HG03378 (cell line): ENCODE results near the gene PGM5.

ENCODE experiments used
- ATAC-seq: cut with Tn5 transposase; IDR thresholded peaks from one replicate; pipeline ENCODE4 v1.9.1; 2021; ENCODE audit warnings: mild to moderate bottlenecking, moderate library complexity; ENCODE audit not compliant: unreplicated experiment

PGM5 gene

DNA sequence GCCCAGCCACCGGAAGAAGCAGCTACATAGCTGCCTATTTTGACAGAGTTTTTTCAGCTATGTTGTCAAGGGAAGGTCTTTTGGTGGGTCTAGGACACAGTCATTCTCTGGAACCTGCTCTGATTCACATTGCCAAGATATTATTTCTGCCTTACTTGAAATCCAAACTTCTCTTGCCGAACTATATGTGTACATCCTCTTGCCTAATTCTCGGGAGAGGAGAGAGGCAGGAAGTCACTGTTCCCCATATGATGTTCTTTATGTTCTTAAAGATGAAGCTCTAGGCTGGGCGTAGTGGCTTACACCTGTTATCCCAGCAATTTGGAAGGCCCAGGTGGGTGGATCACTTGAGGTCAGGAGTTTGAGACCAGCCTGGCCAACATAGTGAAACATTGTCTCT is 175.7 kb downstream of the PGM5 start:
- no peak for ATAC-seq

DNA sequence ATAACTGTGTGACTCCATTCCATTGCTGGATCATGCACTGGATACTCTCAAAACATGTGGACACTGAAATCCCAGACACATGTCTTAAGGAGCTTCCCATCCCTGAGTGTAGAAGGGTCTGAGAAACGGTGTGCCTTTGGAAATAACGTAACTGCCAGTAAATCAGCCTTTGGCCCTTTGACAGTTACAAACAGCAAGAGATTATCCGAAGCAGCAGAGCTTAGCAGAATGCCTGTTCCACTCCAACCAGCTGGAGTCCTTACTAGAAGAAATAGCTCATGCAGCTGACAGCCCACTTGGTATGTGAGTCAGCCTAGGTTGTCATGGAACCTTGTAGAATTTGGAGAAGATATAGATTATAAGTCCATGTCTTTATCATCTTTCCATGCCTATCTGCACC is 177.3 kb downstream of the PGM5 start:
- ATAC-seq: no peak

- no peak for ATAC-seq
Observed at GRCh38 chr9:68536876-68537615, 180.6 kb downstream of the PGM5 start.

DNA sequence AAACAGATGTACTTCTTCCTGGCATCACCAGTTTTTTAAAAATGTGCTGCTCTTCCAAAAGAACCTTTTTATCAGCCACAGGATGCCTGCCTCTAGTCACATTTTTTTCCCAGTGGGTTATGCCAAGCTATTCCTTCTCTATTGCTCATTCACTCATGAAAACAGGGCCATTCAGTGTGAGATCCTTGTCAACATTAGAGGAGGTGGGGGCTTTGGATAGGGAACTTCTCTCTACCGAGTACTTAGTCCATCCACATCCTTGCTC is 181.1 kb downstream of the PGM5 start:
- no peak for ATAC-seq

- no peak for ATAC-seq
Observed at GRCh38 chr9:68538200-68538599, 181.8 kb downstream of the PGM5 start.

GRCh38 chr9:68540712-68541535 is 184.5 kb downstream of the PGM5 start, which contains the start of gene TMEM252:
Gene TMEM252, minus strand, starts transcription at chr9:68540883. Its CDS starts 69 bp downstream, at chr9:68540814.
- ATAC-seq: no peak

GRCh38 chr9:68541568-68541967 is 185.2 kb downstream of the PGM5 start:
- no peak for ATAC-seq

- ATAC-seq: peak; percentile 46
Observed at GRCh38 chr9:68545033-68545705, 188.8 kb downstream of the PGM5 start.

- peak; percentile 86 for ATAC-seq
Observed at GRCh38 chr9:68546596-68547390, 190.4 kb downstream of the PGM5 start.

DNA sequence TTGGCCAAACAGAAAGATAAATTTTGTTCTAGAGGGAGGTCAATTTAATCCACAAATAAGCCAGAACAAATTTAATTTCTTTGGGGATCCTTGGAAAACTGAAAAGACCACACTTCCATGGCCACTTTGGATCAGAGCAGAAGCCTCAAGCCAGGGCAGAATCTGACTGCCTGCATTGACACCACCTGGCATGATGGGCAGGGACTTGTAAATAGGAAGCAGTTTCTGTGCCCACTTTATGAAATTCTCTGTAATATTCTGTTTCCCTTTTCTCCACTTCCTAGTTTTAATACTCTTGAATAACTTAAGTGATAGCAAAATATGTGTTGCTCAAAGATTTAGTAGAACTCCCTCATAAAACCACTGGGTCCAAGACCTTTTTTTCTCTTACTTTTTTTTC is 191.0 kb downstream of the PGM5 start:
- no peak for ATAC-seq

- no peak for ATAC-seq
Observed at GRCh38 chr9:68548241-68548640, 191.8 kb downstream of the PGM5 start.

DNA sequence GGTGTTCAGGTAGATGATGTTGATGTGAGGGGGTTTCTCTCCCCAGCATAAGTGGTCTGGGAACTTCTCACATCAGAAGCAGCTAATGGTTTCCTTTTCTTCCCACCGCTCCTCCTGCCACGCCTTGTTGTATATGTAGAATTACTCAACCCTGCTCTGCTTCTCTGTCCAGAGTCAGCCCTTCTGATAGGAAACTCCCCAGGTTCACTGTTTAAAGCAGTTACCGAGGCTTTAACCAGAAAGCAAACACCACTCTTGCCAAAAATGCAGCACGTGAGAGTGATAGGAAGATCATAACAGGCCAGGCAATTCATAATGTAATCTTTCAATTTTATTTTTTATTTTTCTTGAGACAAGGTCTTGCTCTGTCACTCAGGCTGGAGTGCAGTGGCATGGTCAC is 194.8 kb downstream of the PGM5 start:
- no peak for ATAC-seq

- no peak for ATAC-seq
Observed at GRCh38 chr9:68552700-68553476, 196.5 kb downstream of the PGM5 start.

GRCh38 chr9:68555437-68556150 is 199.2 kb downstream of the PGM5 start:
- ATAC-seq: no peak

- no peak for ATAC-seq
Observed at GRCh38 chr9:68558545-68558944, 202.1 kb downstream of the PGM5 start.

- ATAC-seq: peak; percentile 60
Observed at GRCh38 chr9:68560071-68560844, 203.8 kb downstream of the PGM5 start.

DNA sequence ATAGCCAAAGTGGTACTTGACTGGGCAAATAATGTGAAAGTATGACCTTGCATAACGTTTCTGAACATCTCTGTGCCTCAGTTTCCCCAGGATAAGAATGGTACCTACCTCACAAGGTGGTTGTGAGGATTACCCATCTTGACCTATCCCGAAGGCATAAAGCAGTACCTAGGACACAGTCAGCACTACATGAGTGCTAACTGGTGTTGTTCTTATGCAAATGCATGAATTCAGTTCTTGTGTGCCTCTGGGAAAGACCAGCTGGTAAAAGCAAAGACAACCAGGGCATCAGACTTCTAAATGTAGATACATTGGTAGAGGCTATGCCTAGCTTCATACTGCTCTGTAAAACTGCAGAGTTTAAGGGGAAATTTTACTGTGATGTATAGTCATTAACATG is 206.1 kb downstream of the PGM5 start:
- no peak for ATAC-seq

GRCh38 chr9:68567565-68567964 is 211.2 kb downstream of the PGM5 start:
- ATAC-seq: no peak

GRCh38 chr9:68574150-68574549 is 217.7 kb downstream of the PGM5 start:
- ATAC-seq: no peak
